Measurements from ENCODE around the gene LMCD1.
"Not testable (repeated sequence)": the region's sequence is repeated elsewhere in the genome, so short reads cannot be mapped to it uniquely, and the experiment has no call there.

Gene LMCD1

GRCh38 chr3:8571256-8571655 is 69.6 kb downstream of the LMCD1 start:
- Histone ChIP-seq H3K4me3 (ENCODE audit: low read length) (no peak overlapping the region), H3K27me3 (ENCODE audit: insufficient read depth, low read length) (no peaks in the 10 kb centered on the region), H3K4me1 (ENCODE audit: insufficient read depth, low read length) (peaks cover 7% of the 10 kb centered on the region), H3K9me3 (ENCODE audit: low read length) (no peaks in the 10 kb centered on the region), H2AFZ (ENCODE audit: low read depth, low read length) (no peak overlapping the region), H3K36me3 (ENCODE audit: insufficient read depth, low read length) (no peaks in the 10 kb centered on the region)

- Histone ChIP-seq H3K4me1 (ENCODE audit: insufficient read depth, low read length) (peaks cover 7% of the 10 kb centered on the region), H3K36me3 (ENCODE audit: insufficient read depth, low read length) (no peaks in the 10 kb centered on the region), H3K27me3 (ENCODE audit: insufficient read depth, low read length) (no peaks in the 10 kb centered on the region), H3K4me3 (ENCODE audit: low read length) (no peak overlapping the region), H3K9me3 (ENCODE audit: low read length) (no peaks in the 10 kb centered on the region), H2AFZ (ENCODE audit: low read depth, low read length) (no peak overlapping the region)
Observed at GRCh38 chr3:8573342-8573926, 71.8 kb downstream of the LMCD1 start.

GRCh38 chr3:8574040-8574669 is 72.5 kb downstream of the LMCD1 start:
- Histone ChIP-seq H3K36me3 (ENCODE audit: insufficient read depth, low read length) (no peaks in the 10 kb centered on the region), H3K27me3 (ENCODE audit: insufficient read depth, low read length) (no peaks in the 10 kb centered on the region), H3K9me3 (ENCODE audit: low read length) (no peaks in the 10 kb centered on the region), H3K4me3 (ENCODE audit: low read length) (no peak overlapping the region), H3K4me1 (ENCODE audit: insufficient read depth, low read length) (peaks cover 7% of the 10 kb centered on the region), H2AFZ (ENCODE audit: low read depth, low read length) (no peak overlapping the region)

GRCh38 chr3:8574670-8575322 is 73.2 kb downstream of the LMCD1 start:
- no peaks in the 10 kb centered on the region for H3K27me3 ChIP-seq (ENCODE audit: insufficient read depth, low read length)
- no peak overlapping the region for H2AFZ ChIP-seq (ENCODE audit: low read depth, low read length)
- no peaks in the 10 kb centered on the region for H3K9me3 ChIP-seq (ENCODE audit: low read length)
- no peaks in the 10 kb centered on the region for H3K36me3 ChIP-seq (ENCODE audit: insufficient read depth, low read length)
- peaks cover 7% of the 10 kb centered on the region for H3K4me1 ChIP-seq (ENCODE audit: insufficient read depth, low read length)
- H3K4me3 ChIP-seq (ENCODE audit: low read length): no peak overlapping the region

GRCh38 chr3:8575364-8576104 is 73.9 kb downstream of the LMCD1 start:
- Histone ChIP-seq H3K36me3 (ENCODE audit: insufficient read depth, low read length) (no peaks in the 10 kb centered on the region), H3K9me3 (ENCODE audit: low read length) (no peaks in the 10 kb centered on the region), H3K27me3 (ENCODE audit: insufficient read depth, low read length) (no peaks in the 10 kb centered on the region), H2AFZ (ENCODE audit: low read depth, low read length) (no peak overlapping the region), H3K4me3 (ENCODE audit: low read length) (no peak overlapping the region), H3K4me1 (ENCODE audit: insufficient read depth, low read length) (peaks cover 7% of the 10 kb centered on the region)

GRCh38 chr3:8576436-8576835 is 74.8 kb downstream of the LMCD1 start:
- Histone ChIP-seq H3K9me3 (ENCODE audit: low read length) (no peaks in the 10 kb centered on the region), H3K4me1 (ENCODE audit: insufficient read depth, low read length) (peaks cover 6% of the 10 kb centered on the region), H3K27me3 (ENCODE audit: insufficient read depth, low read length) (no peaks in the 10 kb centered on the region), H3K36me3 (ENCODE audit: insufficient read depth, low read length) (no peaks in the 10 kb centered on the region), H3K4me3 (ENCODE audit: low read length) (no peak overlapping the region), H2AFZ (ENCODE audit: low read depth, low read length) (no peak overlapping the region)

GRCh38 chr3:8576841-8577571 is 75.4 kb downstream of the LMCD1 start:
- no peak overlapping the region for H3K4me3 ChIP-seq (ENCODE audit: low read length)

GRCh38 chr3:8578282-8578681 is 76.7 kb downstream of the LMCD1 start:
- no peak overlapping the region for H2AFZ ChIP-seq (ENCODE audit: low read depth, low read length)
- H3K27me3 ChIP-seq (ENCODE audit: insufficient read depth, low read length): no peaks in the 10 kb centered on the region
- no peak overlapping the region for H3K4me3 ChIP-seq (ENCODE audit: low read length)
- no peaks in the 10 kb centered on the region for H3K9me3 ChIP-seq (ENCODE audit: low read length)
- H3K4me1 ChIP-seq (ENCODE audit: insufficient read depth, low read length): no peaks in the 10 kb centered on the region
- H3K36me3 ChIP-seq (ENCODE audit: insufficient read depth, low read length): no peaks in the 10 kb centered on the region

More at GRCh38 chr3:8576841-8577571, 75.4 kb downstream of the LMCD1 start:
- no peak overlapping the region for H2AFZ ChIP-seq (ENCODE audit: low read depth, low read length)
- no peaks in the 10 kb centered on the region for H3K27me3 ChIP-seq (ENCODE audit: insufficient read depth, low read length)
- H3K9me3 ChIP-seq (ENCODE audit: low read length): no peaks in the 10 kb centered on the region
- H3K36me3 ChIP-seq (ENCODE audit: insufficient read depth, low read length): no peaks in the 10 kb centered on the region
- H3K4me1 ChIP-seq (ENCODE audit: insufficient read depth, low read length): no peaks in the 10 kb centered on the region

- no peak overlapping the region for H2AFZ ChIP-seq (ENCODE audit: low read depth, low read length)
- H3K4me1 ChIP-seq (ENCODE audit: insufficient read depth, low read length): no peaks in the 10 kb centered on the region
- no peaks in the 10 kb centered on the region for H3K36me3 ChIP-seq (ENCODE audit: insufficient read depth, low read length)
- H3K27me3 ChIP-seq (ENCODE audit: insufficient read depth, low read length): no peaks in the 10 kb centered on the region
- H3K4me3 ChIP-seq (ENCODE audit: low read length): no peak overlapping the region
- H3K9me3 ChIP-seq (ENCODE audit: low read length): no peaks in the 10 kb centered on the region
Observed at GRCh38 chr3:8579096-8579495, 77.5 kb downstream of the LMCD1 start.

GRCh38 chr3:8579943-8580342 is 78.3 kb downstream of the LMCD1 start:
- H3K4me3 ChIP-seq (ENCODE audit: low read length): no peak overlapping the region
- no peaks in the 10 kb centered on the region for H3K4me1 ChIP-seq (ENCODE audit: insufficient read depth, low read length)
- no peaks in the 10 kb centered on the region for H3K36me3 ChIP-seq (ENCODE audit: insufficient read depth, low read length)
- no peaks in the 10 kb centered on the region for H3K9me3 ChIP-seq (ENCODE audit: low read length)
- no peaks in the 10 kb centered on the region for H3K27me3 ChIP-seq (ENCODE audit: insufficient read depth, low read length)
- no peak overlapping the region for H2AFZ ChIP-seq (ENCODE audit: low read depth, low read length)

GRCh38 chr3:8580434-8580833 is 78.8 kb downstream of the LMCD1 start:
- not testable (repeated sequence) for H2AFZ ChIP-seq (ENCODE audit: low read depth, low read length); H3K36me3 ChIP-seq (ENCODE audit: insufficient read depth, low read length); H3K4me3 ChIP-seq (ENCODE audit: low read length); H3K27me3 ChIP-seq (ENCODE audit: insufficient read depth, low read length); H3K4me1 ChIP-seq (ENCODE audit: insufficient read depth, low read length); H3K9me3 ChIP-seq (ENCODE audit: low read length)

- Histone ChIP-seq H3K36me3 (ENCODE audit: insufficient read depth, low read length) (no peaks in the 10 kb centered on the region), H3K27me3 (ENCODE audit: insufficient read depth, low read length) (no peaks in the 10 kb centered on the region), H3K4me1 (ENCODE audit: insufficient read depth, low read length) (no peaks in the 10 kb centered on the region), H3K9me3 (ENCODE audit: low read length) (no peaks in the 10 kb centered on the region), H3K4me3 (ENCODE audit: low read length) (no peak overlapping the region), H2AFZ (ENCODE audit: low read depth, low read length) (no peak overlapping the region)
Observed at GRCh38 chr3:8581373-8581772, 79.8 kb downstream of the LMCD1 start.

Measured in neuron (in vitro differentiated cells).